SK-N-SH treated with all-trans-retinoic acid at 6 μM for 48 hours (cell line): ENCODE results near the gene PIK3R6.

Experiments
- ATAC-seq: fragments of 200-7000 bp; cut with Tn5 transposase; 3 replicates; pipeline ENCODE4 v1.9.1; 2020; ENCODE audit warnings: mild to moderate bottlenecking, moderate library complexity
- ARNTL ChIP-seq: fragments of 450-650 bp; formaldehyde crosslinking; IDR thresholded peaks from 2 replicates; pipeline ENCODE4 v1.5.0; 2020; ENCODE audit warnings: low read depth, mild to moderate bottlenecking, moderate library complexity, borderline replicate concordance
- BACH2 ChIP-seq: fragments of 250-450 bp; sonication (Bioruptor Pico); IDR thresholded peaks from 2 replicates; pipeline ENCODE4 v1.9.0; 2021; ENCODE audit warnings: mild to moderate bottlenecking, borderline replicate concordance
- ESRRG ChIP-seq: fragments of 250-450 bp; sonication (Bioruptor Pico); IDR thresholded peaks from 2 replicates; pipeline ENCODE4 v1.6.1; 2021; ENCODE audit warnings: mild to moderate bottlenecking
- GLIS3 ChIP-seq: fragments of 250-450 bp; sonication (Bioruptor Pico); IDR thresholded peaks from 2 replicates; pipeline ENCODE4 v1.5.0; 2020; ENCODE audit warnings: mild to moderate bottlenecking, moderate library complexity
- ISL1 ChIP-seq: fragments of 250-450 bp; sonication (Bioruptor Pico); IDR thresholded peaks from 2 replicates; pipeline ENCODE4 v2.1.2; 2022; ENCODE audit warnings: mild to moderate bottlenecking, moderate library complexity
- OSR1 ChIP-seq: fragments of 250-450 bp; sonication (Bioruptor Pico); IDR thresholded peaks from 2 replicates; pipeline ENCODE4 v1.8.0; 2022; ENCODE audit warnings: moderate library complexity, mild to moderate bottlenecking, inconsistent platforms
- PPARA ChIP-seq: fragments of 250-450 bp; sonication (Bioruptor Pico); IDR thresholded peaks from 2 replicates; pipeline ENCODE4 v1.5.0; 2020; ENCODE audit warnings: mild to moderate bottlenecking, borderline replicate concordance
- SNAI2 ChIP-seq: fragments of 250-450 bp; sonication (Bioruptor Pico); IDR thresholded peaks from 2 replicates; pipeline ENCODE4 v1.5.0; 2020; ENCODE audit warnings: mild to moderate bottlenecking, moderate library complexity
- ZFP3 ChIP-seq: fragments of 250-450 bp; sonication (Bioruptor Pico); IDR thresholded peaks from 2 replicates; pipeline ENCODE4 v1.5.0; 2020; ENCODE audit warnings: mild to moderate bottlenecking, moderate library complexity
- ZFP30 ChIP-seq: fragments of 450-650 bp; formaldehyde crosslinking; IDR thresholded peaks from 2 replicates; pipeline ENCODE4 v1.5.0; 2022; ENCODE audit warnings: mild to moderate bottlenecking, moderate library complexity
- ZNF565 ChIP-seq: fragments of 450-650 bp; formaldehyde crosslinking; conservative IDR thresholded peaks from 2 replicates; pipeline ENCODE4 v1.5.0; 2020; ENCODE audit warnings: low read depth, mild to moderate bottlenecking, moderate library complexity
- ZNF70 ChIP-seq: fragments of 450-650 bp; formaldehyde crosslinking; IDR thresholded peaks from 2 replicates; pipeline ENCODE4 v1.5.0; 2020; ENCODE audit warnings: mild to moderate bottlenecking, moderate library complexity
- ZNF8 ChIP-seq: fragments of 450-650 bp; formaldehyde crosslinking; IDR thresholded peaks from 2 replicates; pipeline ENCODE4 v1.5.0; 2020; ENCODE audit warnings: mild to moderate bottlenecking, moderate library complexity
- TF ChIP-seq, protein P1 (sequence below): fragments of 250-450 bp; sonication (Bioruptor Pico); IDR thresholded peaks from 2 replicates; pipeline ENCODE4 v1.5.1; 2021; ENCODE audit warnings: mild to moderate bottlenecking, moderate library complexity
- TF ChIP-seq, protein P2 (sequence below): fragments of 250-450 bp; sonication (Bioruptor Pico); IDR thresholded peaks from 2 replicates; pipeline ENCODE4 v1.5.1; 2020; ENCODE audit warnings: low read depth, mild to moderate bottlenecking, moderate library complexity
- TF ChIP-seq, protein P3 (sequence below): fragments of 250-450 bp; sonication (Bioruptor Pico); IDR thresholded peaks from 2 replicates; pipeline ENCODE4 v1.5.0; 2020; ENCODE audit warnings: mild to moderate bottlenecking, moderate library complexity
- TF ChIP-seq, protein P4 (sequence below): fragments of 250-450 bp; sonication (Bioruptor Pico); IDR thresholded peaks from 2 replicates; pipeline ENCODE4 v1.8.0; 2020; ENCODE audit warnings: mild to moderate bottlenecking, moderate library complexity, borderline replicate concordance

PIK3R6 gene

DNA sequence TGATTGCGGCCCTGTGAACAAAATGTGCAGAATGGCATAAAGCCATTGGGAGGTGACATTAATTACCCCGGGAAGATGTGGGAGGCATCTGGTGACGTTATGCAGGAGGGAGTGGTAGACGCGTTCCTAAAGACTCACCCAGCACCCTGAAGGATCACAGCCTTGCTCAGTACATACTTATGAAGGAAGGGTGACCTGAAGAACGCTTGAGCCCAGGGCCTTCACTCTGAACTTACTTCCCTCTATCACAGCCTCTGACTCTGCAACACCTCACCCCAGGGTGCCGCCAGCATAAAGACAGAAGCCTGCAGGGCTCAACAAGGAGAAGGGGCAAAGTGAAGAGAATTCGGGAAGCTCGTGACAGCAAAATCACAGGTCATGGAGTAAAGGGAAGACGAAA is 77.7 kb downstream of the PIK3R6 start:
- TF ChIP-seq, protein P1, sequence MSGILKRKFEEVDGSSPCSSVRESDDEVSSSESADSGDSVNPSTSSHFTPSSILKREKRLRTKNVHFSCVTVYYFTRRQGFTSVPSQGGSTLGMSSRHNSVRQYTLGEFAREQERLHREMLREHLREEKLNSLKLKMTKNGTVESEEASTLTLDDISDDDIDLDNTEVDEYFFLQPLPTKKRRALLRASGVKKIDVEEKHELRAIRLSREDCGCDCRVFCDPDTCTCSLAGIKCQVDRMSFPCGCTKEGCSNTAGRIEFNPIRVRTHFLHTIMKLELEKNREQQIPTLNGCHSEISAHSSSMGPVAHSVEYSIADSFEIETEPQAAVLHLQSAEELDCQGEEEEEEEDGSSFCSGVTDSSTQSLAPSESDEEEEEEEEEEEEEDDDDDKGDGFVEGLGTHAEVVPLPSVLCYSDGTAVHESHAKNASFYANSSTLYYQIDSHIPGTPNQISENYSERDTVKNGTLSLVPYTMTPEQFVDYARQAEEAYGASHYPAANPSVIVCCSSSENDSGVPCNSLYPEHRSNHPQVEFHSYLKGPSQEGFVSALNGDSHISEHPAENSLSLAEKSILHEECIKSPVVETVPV (CRISPR knock-in tag): no peak
- no peak for ATAC-seq

DNA sequence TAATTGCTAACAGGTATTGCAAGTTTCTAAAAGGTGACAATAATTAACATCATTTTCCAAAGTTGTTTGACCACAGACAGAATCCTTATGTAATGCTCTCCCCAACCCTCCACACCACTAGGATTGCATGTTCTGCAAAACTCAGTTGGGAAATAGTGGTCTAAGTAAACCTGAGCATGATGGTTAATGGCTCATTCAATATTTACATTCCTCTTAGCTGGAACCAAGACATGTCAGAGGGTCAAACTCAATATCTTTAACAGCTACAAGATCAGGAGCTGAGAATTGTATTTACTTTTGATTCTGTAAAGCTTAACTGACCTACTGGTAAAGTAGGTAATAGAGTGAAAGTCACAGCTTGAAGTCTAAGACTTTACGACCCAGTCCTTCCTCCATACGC is 78.5 kb downstream of the PIK3R6 start:
- ATAC-seq: no peak

DNA sequence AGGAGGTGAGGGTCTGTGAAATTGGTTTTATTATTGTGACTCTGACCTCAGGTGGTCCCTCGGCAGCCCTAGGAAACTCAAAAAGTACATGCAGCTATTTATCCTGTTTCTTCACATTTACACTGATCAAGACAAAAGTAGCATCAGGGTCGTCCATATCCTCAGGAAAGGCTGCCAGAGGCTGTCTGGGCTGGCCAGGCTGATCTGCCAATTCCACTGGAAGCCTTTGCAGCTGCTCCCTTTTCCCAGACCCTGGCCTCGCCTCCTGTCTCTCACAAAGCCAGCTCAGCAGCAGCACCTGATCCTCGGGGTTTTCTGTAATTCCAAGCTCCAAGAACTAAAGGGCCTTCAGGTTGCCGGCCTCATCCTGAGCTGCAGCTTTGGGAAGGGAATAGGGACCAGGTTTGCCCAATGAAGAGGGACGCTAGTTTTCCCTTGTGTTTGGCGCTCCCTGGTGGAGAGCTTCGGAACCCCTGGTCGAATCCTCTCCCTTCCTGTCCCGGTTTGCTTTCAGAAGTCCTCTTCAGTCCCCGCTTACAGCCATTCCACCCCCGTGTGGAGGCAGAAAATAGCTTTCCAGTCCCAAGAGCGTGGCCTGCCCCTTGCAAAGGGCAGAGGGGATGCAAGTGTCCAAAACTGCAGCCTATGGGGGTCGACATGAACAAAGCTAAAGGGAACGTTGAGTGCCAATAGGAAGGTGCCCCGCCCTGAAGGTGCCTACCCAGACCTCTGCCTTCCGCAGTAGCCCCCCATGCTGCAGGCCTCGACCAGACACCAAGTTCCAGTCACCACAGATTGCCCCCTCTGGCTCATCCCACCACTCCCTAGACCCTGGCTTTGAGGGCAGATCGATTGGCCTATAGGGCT is 81.7 kb downstream of the PIK3R6 start:
- peak; percentile 99 for ATAC-seq

More for the DNA sequence above, 78.5 kb downstream of the PIK3R6 start:
- no peak for TF ChIP-seq OSR1 (CRISPR knock-in tag)
- TF ChIP-seq, protein P2, sequence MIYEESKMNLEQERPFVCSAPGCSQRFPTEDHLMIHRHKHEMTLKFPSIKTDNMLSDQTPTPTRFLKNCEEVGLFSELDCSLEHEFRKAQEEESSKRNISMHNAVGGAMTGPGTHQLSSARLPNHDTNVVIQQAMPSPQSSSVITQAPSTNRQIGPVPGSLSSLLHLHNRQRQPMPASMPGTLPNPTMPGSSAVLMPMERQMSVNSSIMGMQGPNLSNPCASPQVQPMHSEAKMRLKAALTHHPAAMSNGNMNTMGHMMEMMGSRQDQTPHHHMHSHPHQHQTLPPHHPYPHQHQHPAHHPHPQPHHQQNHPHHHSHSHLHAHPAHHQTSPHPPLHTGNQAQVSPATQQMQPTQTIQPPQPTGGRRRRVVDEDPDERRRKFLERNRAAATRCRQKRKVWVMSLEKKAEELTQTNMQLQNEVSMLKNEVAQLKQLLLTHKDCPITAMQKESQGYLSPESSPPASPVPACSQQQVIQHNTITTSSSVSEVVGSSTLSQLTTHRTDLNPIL (CRISPR knock-in tag): no peak
- TF ChIP-seq, protein P1 (CRISPR knock-in tag): no peak
- TF ChIP-seq ZFP3 (CRISPR knock-in tag): no peak
- TF ChIP-seq ZFP30 (CRISPR knock-in tag): no peak
- TF ChIP-seq, protein P3, sequence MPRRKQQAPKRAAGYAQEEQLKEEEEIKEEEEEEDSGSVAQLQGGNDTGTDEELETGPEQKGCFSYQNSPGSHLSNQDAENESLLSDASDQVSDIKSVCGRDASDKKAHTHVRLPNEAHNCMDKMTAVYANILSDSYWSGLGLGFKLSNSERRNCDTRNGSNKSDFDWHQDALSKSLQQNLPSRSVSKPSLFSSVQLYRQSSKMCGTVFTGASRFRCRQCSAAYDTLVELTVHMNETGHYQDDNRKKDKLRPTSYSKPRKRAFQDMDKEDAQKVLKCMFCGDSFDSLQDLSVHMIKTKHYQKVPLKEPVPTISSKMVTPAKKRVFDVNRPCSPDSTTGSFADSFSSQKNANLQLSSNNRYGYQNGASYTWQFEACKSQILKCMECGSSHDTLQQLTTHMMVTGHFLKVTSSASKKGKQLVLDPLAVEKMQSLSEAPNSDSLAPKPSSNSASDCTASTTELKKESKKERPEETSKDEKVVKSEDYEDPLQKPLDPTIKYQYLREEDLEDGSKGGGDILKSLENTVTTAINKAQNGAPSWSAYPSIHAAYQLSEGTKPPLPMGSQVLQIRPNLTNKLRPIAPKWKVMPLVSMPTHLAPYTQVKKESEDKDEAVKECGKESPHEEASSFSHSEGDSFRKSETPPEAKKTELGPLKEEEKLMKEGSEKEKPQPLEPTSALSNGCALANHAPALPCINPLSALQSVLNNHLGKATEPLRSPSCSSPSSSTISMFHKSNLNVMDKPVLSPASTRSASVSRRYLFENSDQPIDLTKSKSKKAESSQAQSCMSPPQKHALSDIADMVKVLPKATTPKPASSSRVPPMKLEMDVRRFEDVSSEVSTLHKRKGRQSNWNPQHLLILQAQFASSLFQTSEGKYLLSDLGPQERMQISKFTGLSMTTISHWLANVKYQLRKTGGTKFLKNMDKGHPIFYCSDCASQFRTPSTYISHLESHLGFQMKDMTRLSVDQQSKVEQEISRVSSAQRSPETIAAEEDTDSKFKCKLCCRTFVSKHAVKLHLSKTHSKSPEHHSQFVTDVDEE (CRISPR knock-in tag): no peak
- TF ChIP-seq ARNTL (CRISPR knock-in tag): no peak
- TF ChIP-seq ZNF70 (CRISPR knock-in tag): no peak
- TF ChIP-seq GLIS3 (CRISPR knock-in tag): no peak
- TF ChIP-seq PPARA (CRISPR knock-in tag): no peak

DNA sequence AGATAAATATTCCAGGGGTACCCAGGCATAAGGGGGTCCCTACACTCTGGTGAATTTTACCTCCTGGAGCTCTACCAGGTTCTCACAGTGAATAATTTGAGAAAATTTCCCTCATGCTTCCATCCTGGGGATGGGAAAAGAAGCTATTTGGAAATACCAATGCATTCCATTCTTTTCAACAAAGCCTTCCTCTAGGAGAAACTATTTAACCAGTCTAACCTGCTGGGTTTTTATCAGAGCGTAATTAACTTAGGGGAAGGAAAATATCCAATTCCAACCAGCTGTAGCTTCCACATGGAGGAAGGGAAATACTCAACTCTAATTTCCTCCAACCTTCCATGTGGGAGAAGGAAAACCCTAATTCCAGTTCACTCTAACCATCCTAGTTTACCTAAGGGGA is 85.3 kb downstream of the PIK3R6 start:
- ATAC-seq: no peak
- TF ChIP-seq, protein P3 (CRISPR knock-in tag): no peak
- TF ChIP-seq, protein P4, sequence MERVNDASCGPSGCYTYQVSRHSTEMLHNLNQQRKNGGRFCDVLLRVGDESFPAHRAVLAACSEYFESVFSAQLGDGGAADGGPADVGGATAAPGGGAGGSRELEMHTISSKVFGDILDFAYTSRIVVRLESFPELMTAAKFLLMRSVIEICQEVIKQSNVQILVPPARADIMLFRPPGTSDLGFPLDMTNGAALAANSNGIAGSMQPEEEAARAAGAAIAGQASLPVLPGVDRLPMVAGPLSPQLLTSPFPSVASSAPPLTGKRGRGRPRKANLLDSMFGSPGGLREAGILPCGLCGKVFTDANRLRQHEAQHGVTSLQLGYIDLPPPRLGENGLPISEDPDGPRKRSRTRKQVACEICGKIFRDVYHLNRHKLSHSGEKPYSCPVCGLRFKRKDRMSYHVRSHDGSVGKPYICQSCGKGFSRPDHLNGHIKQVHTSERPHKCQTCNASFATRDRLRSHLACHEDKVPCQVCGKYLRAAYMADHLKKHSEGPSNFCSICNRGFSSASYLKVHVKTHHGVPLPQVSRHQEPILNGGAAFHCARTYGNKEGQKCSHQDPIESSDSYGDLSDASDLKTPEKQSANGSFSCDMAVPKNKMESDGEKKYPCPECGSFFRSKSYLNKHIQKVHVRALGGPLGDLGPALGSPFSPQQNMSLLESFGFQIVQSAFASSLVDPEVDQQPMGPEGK (CRISPR knock-in tag): no peak
- TF ChIP-seq SNAI2 (CRISPR knock-in tag): no peak
- TF ChIP-seq, protein P1 (CRISPR knock-in tag): no peak
- no peak for TF ChIP-seq ZNF565 (CRISPR knock-in tag)
- TF ChIP-seq ISL1 (CRISPR knock-in tag): no peak
- no peak for TF ChIP-seq ZFP3 (CRISPR knock-in tag)
- TF ChIP-seq BACH2: no peak

More for the DNA sequence above, 81.7 kb downstream of the PIK3R6 start:
- TF ChIP-seq ZNF8 (CRISPR knock-in tag) (no peak), ZFP3 (CRISPR knock-in tag) (no peak), ZFP30 (CRISPR knock-in tag) (no peak), OSR1 (CRISPR knock-in tag) (no peak), BACH2 (no peak), ISL1 (CRISPR knock-in tag) (no peak), ESRRG (CRISPR knock-in tag) (no peak), GLIS3 (CRISPR knock-in tag) (no peak)
- TF ChIP-seq, protein P4 (CRISPR knock-in tag): no peak
